Right lobe of liver (tissue), 4 donors: ENCODE measurements around the gene FAM78B.

ENCODE experiments used
- POLR2A ChIP-seq: fragments of 450-650 bp; IDR thresholded peaks from one replicate; pipeline ENCODE4 v1.6.1; 2017; ENCODE audit warnings: antibody characterized with exemption, mild to moderate bottlenecking
- TF ChIP-seq, protein P1 (sequence below), 4 donors: fragments of 200-600 bp in 3 of 4; fragments of 450-650 bp in 1 of 4; IDR thresholded peaks; one replicate each; pipeline versions ENCODE4 v1.5.1 to v1.8.0; 2016 to 2022; ENCODE audit warnings: antibody characterized with exemption in 4 of 4, mild to moderate bottlenecking in 2 of 4
- donor health status: DM: no; HTN: no; CAD: no.
- donor health status: DM: no; HTN: no; CAD: no.
- donor health status: DM: no; HTN: yes; CAD: no.

DNA sequence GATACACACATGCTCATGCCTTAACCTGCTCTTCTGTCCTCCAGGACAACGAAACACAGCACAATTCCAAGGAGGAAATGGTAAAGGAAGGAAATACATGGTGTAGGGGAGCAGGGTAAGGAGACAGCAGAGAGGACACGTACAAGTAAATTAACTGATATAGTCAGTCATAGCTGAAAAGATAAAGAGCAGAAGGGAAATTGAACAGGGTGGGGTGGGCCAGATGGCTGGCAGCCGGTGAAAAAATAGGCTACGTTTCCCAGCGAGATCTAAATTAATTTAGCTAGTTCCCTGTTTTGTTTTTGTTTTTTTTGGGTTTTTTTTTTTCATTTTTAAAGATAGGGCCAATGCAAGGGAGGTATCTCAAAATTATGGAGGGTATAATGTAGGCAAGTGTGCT lies 109.2 kb downstream of the FAM78B start:
- TF ChIP-seq POLR2A, result no peak
- TF ChIP-seq, protein P1, sequence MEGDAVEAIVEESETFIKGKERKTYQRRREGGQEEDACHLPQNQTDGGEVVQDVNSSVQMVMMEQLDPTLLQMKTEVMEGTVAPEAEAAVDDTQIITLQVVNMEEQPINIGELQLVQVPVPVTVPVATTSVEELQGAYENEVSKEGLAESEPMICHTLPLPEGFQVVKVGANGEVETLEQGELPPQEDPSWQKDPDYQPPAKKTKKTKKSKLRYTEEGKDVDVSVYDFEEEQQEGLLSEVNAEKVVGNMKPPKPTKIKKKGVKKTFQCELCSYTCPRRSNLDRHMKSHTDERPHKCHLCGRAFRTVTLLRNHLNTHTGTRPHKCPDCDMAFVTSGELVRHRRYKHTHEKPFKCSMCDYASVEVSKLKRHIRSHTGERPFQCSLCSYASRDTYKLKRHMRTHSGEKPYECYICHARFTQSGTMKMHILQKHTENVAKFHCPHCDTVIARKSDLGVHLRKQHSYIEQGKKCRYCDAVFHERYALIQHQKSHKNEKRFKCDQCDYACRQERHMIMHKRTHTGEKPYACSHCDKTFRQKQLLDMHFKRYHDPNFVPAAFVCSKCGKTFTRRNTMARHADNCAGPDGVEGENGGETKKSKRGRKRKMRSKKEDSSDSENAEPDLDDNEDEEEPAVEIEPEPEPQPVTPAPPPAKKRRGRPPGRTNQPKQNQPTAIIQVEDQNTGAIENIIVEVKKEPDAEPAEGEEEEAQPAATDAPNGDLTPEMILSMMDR (IDR thresholded peaks at IDR 0.05), result no peak
